ENCODE data around the gene EFCAB9.

EFCAB9 gene

GRCh38 chr5:172166030-172166826 lies 27.7 kb upstream of the EFCAB9 start:
- no peak for DNase-seq

- no peak for DNase-seq
These were observed 26.1 kb upstream of the EFCAB9 start for GRCh38 chr5:172167895-172168294.

- no peak for DNase-seq
These were observed 25.7 kb upstream of the EFCAB9 start for GRCh38 chr5:172168311-172168710.

DNA sequence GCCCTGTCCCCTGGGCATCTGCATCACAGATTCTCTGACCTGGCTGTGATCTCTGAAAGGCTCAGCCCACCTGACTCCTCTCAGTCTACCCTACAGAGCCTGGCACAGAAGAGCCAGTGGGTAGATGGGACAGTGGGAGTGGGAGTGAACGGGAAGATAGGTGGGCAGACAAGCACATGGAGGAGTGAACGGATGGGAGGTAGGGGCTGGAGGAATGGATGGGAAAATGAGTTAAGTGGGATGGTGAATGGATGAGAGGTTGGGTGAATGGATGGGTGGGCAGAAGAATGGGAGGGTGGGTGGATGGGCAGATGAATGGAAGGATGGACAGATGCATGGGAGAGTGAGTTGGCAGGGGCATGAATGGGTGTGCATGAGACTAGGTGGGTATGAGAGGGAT lies 24.8 kb upstream of the EFCAB9 start:
- no peak for DNase-seq

DNA sequence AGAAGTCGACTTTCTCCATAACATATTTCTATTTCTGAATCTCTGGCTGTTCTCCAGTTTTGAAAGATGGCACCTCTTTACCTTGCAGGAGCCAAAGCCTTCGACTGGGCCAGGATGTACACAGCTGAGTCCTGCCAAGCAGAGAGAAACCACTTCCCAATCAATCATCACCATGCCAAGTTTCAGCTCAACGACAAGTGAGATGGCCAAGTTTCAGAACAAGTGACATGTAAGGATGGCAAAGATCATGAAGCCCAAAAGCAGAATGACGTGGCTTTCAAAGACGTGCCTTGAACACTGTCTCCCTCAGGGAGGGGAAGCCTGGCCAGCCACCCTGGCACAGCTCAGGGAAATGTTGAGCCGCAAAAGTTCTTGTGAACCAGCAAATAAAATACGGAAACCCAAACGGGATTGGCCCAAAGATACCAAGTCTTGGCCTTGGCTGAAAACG lies 23.7 kb upstream of the EFCAB9 start:
- no peak for DNase-seq

GRCh38 chr5:172171118-172171517 lies 22.9 kb upstream of the EFCAB9 start:
- DNase-seq: no peak

DNA sequence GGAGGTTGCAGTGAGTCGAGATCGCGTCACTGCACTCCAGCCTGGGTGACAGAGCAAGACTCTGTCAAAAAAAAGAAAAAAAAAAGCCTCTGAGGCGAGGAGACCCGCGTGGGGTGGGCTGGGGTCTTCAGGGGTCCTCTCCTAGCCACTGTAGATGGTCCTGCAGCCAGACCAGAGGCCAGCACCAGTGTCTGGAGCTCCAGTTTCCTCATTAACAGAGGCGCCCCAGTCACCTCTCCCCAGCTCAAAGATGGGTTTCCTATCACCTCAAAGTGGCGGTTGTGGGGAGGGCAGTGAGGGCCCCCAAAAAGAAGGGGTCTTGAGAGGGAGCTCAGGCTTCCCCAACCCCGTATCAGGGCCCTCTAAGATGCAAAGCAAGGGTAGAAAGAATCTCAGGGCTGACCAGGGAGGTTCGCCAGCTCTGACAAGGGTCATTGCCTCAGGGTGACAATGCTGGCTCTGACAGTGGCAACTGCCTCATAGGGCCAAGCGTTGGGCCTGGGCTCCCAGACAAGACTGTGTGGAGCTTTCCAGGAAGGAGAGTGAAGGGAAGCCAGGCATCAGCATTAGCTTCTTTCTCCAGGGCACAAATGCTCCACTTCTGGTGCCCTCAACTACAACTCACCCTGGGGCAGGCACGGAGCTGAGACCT lies 20.9 kb upstream of the EFCAB9 start:
- no peak for DNase-seq

GRCh38 chr5:172173564-172174153 lies 20.3 kb upstream of the EFCAB9 start:
- DNase-seq: peak; percentile 76

DNA sequence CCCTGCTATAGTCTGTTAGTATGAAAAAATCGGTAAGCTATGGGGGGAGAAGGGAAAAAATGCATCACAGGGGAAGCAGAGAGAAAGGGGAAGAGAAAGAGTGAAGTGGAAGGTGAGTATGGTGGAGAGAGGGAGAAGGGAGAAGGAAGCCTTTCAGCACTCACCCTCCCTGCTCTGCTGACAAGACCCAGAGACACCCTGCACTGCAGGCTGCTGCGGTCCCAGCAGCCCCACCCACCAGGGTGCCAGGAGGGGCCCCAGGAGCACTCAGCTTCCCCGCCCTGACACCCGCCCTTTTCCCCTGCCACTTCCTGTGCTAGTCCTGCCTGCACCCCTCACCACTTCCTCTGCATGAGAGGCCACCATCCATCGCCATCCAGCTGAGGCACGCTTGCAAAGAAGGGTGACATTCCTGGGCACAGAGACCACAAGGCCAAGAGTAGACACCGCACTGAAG lies 18.7 kb upstream of the EFCAB9 start:
- DNase-seq: peak; percentile 92

GRCh38 chr5:172177176-172177575 lies 16.8 kb upstream of the EFCAB9 start:
- DNase-seq: no peak

GRCh38 chr5:172178301-172178987 lies 15.5 kb upstream of the EFCAB9 start:
- no peak for DNase-seq

DNA sequence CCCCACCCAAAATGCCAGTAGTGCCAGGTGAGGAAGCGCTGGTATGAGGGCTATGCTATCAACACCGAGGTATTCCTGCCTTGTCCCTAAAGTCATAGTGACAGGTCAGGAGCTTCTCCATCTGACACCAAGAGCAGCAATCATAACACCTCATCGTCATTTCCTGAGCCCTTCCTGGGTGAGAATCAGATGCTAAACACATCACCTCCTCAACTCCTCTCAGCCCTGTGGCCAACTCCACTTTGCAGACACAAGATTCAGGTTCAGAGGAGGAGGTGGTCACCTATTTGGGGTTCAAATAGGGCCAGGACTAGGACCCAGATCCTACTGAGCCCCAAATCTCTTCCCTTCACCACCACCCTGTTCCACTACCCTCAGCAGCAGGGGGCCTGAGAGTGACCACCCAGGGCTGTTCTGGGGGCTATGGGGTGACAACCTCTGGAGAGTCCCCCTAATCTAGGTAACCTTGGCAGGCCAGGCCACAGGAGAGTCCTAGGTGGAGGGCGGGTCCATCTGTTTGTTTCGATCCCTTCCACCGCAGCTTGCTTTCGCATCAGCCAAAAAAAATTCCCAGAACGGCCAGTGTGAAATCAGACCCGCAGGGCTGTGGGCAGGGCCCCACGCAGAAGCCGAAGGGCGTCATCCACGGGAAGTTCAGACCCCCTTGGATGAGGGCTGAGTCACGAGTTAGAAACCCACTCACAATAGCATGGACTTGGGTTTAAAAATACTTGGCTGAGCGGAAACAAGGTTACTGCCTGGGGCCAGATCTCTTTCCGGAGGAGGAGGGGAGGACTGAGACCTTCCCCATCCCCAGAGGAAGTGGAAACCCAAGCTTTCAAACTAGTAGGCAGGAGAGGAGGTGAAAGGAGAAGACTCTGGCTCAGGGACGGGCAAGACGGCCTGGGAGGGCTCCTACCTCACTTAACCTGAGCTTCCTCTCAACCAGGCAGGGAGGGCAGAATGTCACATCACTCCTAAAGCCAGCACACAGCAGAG lies 14.7 kb upstream of the EFCAB9 start:
- peak; percentile 66 for DNase-seq

GRCh38 chr5:172180936-172181335 lies 13.0 kb upstream of the EFCAB9 start:
- DNase-seq: peak; percentile 43

DNA sequence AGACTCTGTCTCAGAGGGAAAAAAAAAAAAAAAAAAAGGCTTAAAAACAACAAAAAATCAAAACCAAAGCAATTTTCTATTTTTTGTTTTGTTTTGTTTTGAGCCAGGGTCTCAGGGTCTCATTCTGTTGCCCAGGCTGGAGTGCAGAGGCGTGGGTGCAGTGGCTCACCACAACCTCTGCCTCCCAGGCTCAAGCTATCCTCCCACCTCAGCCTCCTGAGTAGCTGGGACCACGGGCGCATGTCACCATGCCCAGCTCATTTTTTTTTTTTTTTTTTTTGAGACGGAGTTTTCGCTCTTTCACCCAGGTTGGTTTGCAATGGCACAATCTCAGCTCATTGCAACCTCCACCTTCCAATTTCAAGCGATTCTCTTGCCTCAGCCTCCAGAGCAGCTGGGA lies 11.7 kb upstream of the EFCAB9 start:
- no peak for DNase-seq

DNA sequence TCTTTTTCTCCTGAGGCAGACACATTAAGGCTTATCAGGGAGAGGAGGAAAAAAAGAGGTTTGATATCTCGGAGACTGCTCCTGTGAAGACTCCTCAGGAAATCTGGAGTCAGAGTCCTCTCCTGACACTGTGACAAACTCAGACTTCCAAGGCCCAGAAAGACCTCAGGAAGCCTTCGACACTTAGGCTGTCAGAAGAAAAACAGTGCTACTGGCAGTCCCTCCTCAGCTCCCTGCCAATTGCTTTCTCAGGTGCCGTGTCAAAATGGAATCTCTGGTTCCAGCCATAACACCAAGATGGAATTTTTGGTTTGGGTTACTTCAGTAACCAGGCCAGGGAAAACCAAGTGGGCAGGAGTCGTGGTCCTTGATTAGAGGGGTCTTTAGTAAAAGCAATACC lies 10.1 kb upstream of the EFCAB9 start:
- DNase-seq: no peak

- peak; percentile 52 for DNase-seq
These were observed 8.9 kb upstream of the EFCAB9 start for GRCh38 chr5:172185096-172185461.

- no peak for DNase-seq
These were observed 7.8 kb upstream of the EFCAB9 start for GRCh38 chr5:172186114-172186695.

- peak; percentile 77 for DNase-seq
These were observed 6.6 kb upstream of the EFCAB9 start for GRCh38 chr5:172187118-172188032.

- peak; percentile 91 for DNase-seq
These were observed 5.7 kb upstream of the EFCAB9 start, which contains the start of gene STK10 for GRCh38 chr5:172188033-172188892. Gene STK10, minus strand, starts transcription at chr5:172188224. Its CDS starts 182 bp downstream, at chr5:172188042.

Measured in CD4-positive, alpha-beta T cell treated with Interleukin-4 for 4 hours (primary cell).